Liver (tissue), 9 donors: ENCODE results near the gene PHF23. TPM values are rescaled to one million over a fixed set of nuclear protein-coding genes. Genes with fewer than 3 reads are reported as not detected.
A peak's percentile ranks its signal among the peaks of the same experiment; 100 is the strongest.

Source experiments
- DNase-seq: peaks from one replicate; pipeline ENCODE4 v3.0.0-alpha.2; 2017; ENCODE audit warnings: low spot score
- H3K27ac ChIP-seq, 2 donors: one replicate each; pipeline ENCODE4 v1.7.0; 2013; ENCODE audit warnings: inconsistent platforms in 2 of 2, low read length in 2 of 2, control low read depth in 1 of 2, low read depth in 1 of 2, mild to moderate bottlenecking in 1 of 2
- H3K27me3 ChIP-seq, 4 donors: one replicate each; pipeline versions ENCODE4 v1.6.1 to v1.7.0; 2013; ENCODE audit warnings: low read length in 3 of 4, inconsistent platforms in 1 of 4, mild to moderate bottlenecking in 1 of 4, moderate library complexity in 1 of 4; ENCODE audit not compliant: control insufficient read depth in 4 of 4, insufficient read depth in 4 of 4
- H3K36me3 ChIP-seq, 4 donors: one replicate each; pipeline versions ENCODE4 v1.6.1 to v1.7.0; 2013; ENCODE audit warnings: low read length in 3 of 4, mild to moderate bottlenecking in 3 of 4, low read depth in 1 of 4, moderate library complexity in 1 of 4; ENCODE audit not compliant: control insufficient read depth in 4 of 4, insufficient read depth in 3 of 4
- H3K4me1 ChIP-seq, 4 donors: one replicate each; pipeline versions ENCODE4 v1.6.1 to v1.7.0; 2013; ENCODE audit warnings: low read length in 3 of 4, mild to moderate bottlenecking in 3 of 4, moderate library complexity in 1 of 4; ENCODE audit not compliant: control insufficient read depth in 4 of 4, insufficient read depth in 4 of 4
- H3K4me3 ChIP-seq, 3 donors: one replicate each; pipeline versions ENCODE4 v1.6.1 to v1.7.0; 2013; ENCODE audit warnings: low read length in 3 of 3, control low read depth in 1 of 3, low read depth in 1 of 3, mild to moderate bottlenecking in 1 of 3
- H3K9ac ChIP-seq, 2 donors: one replicate each; pipeline ENCODE4 v1.7.0; 2013; ENCODE audit warnings: low read length in 2 of 2, mild to moderate bottlenecking in 2 of 2, moderate library complexity in 2 of 2, control low read depth in 1 of 2, low read depth in 1 of 2
- H3K9me3 ChIP-seq, 4 donors: one replicate each; pipeline versions ENCODE4 v1.6.1 to v1.7.0; 2013; ENCODE audit warnings: low read length in 3 of 4; ENCODE audit not compliant: control insufficient read depth in 4 of 4
- ATF3 ChIP-seq: IDR thresholded peaks from 2 replicates; pipeline ENCODE4 v1.6.1; 2016; ENCODE audit warnings: antibody characterized with exemption
- CTCF ChIP-seq: fragments of 150-350 bp; IDR thresholded peaks from 2 replicates; pipeline ENCODE4 v1.5.1; 2017; ENCODE audit warnings: improper control_type of control experiment, low read depth, low read length; ENCODE audit not compliant: missing input control
- EGR1 ChIP-seq, 2 donors: IDR thresholded peaks; 2 replicates each; pipeline ENCODE4 v1.6.1; 2016 to 2018; ENCODE audit warnings: antibody characterized with exemption in 2 of 2, low read depth in 2 of 2
- FOXA1 ChIP-seq: IDR thresholded peaks from 2 replicates; pipeline ENCODE4 v1.6.1; 2016; ENCODE audit warnings: antibody characterized with exemption
- FOXA2 ChIP-seq: IDR thresholded peaks from 2 replicates; pipeline ENCODE4 v1.6.1; 2016; ENCODE audit warnings: antibody characterized with exemption
- GABPA ChIP-seq, 2 donors: IDR thresholded peaks in 1 of 2; conservative IDR thresholded peaks in 1 of 2; 2 replicates each; pipeline ENCODE4 v1.6.1; 2016; ENCODE audit warnings: antibody characterized with exemption in 2 of 2, mild to moderate bottlenecking in 1 of 2, moderate library complexity in 1 of 2
- HNF4A ChIP-seq, 2 donors: conservative IDR thresholded peaks; 2 replicates each; pipeline ENCODE4 v1.6.1; 2016; ENCODE audit warnings: antibody characterized with exemption in 2 of 2, mild to moderate bottlenecking in 2 of 2
- HNF4G ChIP-seq: IDR thresholded peaks from 2 replicates; pipeline ENCODE4 v1.6.1; 2016; ENCODE audit warnings: antibody characterized with exemption
- JUND ChIP-seq, 2 donors: IDR thresholded peaks; 2 replicates each; pipeline ENCODE4 v1.6.1; 2016; ENCODE audit warnings: antibody characterized with exemption in 2 of 2
- MAX ChIP-seq: IDR thresholded peaks from 2 replicates; pipeline ENCODE4 v1.6.1; 2016; ENCODE audit warnings: antibody characterized with exemption
- NR2F2 ChIP-seq: IDR thresholded peaks from 2 replicates; pipeline ENCODE4 v1.6.1; 2016; ENCODE audit warnings: antibody characterized with exemption
- RAD21 ChIP-seq, 2 donors: IDR thresholded peaks; 2 replicates each; pipeline ENCODE4 v1.6.1; 2016; ENCODE audit warnings: antibody characterized with exemption in 2 of 2, mild to moderate bottlenecking in 2 of 2
- REST ChIP-seq: IDR thresholded peaks from 2 replicates; pipeline ENCODE4 v1.6.1; 2016; ENCODE audit warnings: antibody characterized with exemption, mild to moderate bottlenecking
- RXRA ChIP-seq, 2 donors: IDR thresholded peaks; 2 replicates each; pipeline ENCODE4 v1.6.1; 2017 to 2018; ENCODE audit warnings: antibody characterized with exemption in 2 of 2, mild to moderate bottlenecking in 1 of 2
- SP1 ChIP-seq: IDR thresholded peaks from 2 replicates; pipeline ENCODE4 v1.6.1; 2018; ENCODE audit warnings: antibody characterized with exemption, mild to moderate bottlenecking
- TAF1 ChIP-seq: conservative IDR thresholded peaks from 2 replicates; pipeline ENCODE4 v1.6.1; 2016; ENCODE audit warnings: antibody characterized with exemption, mild to moderate bottlenecking
- YY1 ChIP-seq: IDR thresholded peaks from 2 replicates; pipeline ENCODE4 v1.6.1; 2016; ENCODE audit warnings: antibody characterized with exemption, mild to moderate bottlenecking
- ZBTB33 ChIP-seq: IDR thresholded peaks from 2 replicates; pipeline ENCODE4 v1.6.1; 2016; ENCODE audit warnings: antibody characterized with exemption
- WGBS: extraction: QIAGEN DNeasy Blood & Tissue Kit; methylation state at CpG from one replicate; pipeline ENCODE4 v1.1.7; 2013; 5-methylcytosine and 5-hydroxymethylcytosine counted together
- polyA plus RNA-seq, 2 donors: library from polyadenylated mRNA; stranded (reverse) in 1 of 2; unstranded in 1 of 2; fragments of 200-250 nt in 1 of 2; fragments of >200 nt in 1 of 2; fragmentation: Nextera tagmentation in 1 of 2; extraction: Ambion mirVana in 1 of 2; gene quantifications; one replicate each; pipeline versions ENCODE4 v1.2.1 to v1.2.3, GENCODE V29; 2013 to 2015
- total RNA-seq, 2 donors: library from RNA; depleted of rRNA; stranded (reverse); fragments of >200 nt; gene quantifications; one replicate each; pipeline ENCODE4 v1.2.3, GENCODE V29; 2014
- donor health status: healthy.
- donor health status: healthy.
- donor health status: healthy.
- donor health status: healthy.
- donor health status: healthy.

Gene PHF23
- total and polyA plus RNA-seq, 4 donors = 14.0 to 18.3 (median 15.2) TPM

- peak; percentile 82 for DNase-seq
- no peak for TF ChIP-seq EGR1 (IDR thresholded peaks at IDR 0.05; ENCODE audit: low read depth in 2 of 2)
- no peak for TF ChIP-seq ZBTB33
- TF ChIP-seq SP1 = peak; percentile 50
- no peak for TF ChIP-seq GABPA (IDR thresholded peaks at IDR 0.05 in 1 of 2, conservative IDR thresholded peaks at IDR 0.05 in 1 of 2)
- no peak for TF ChIP-seq ATF3
- Histone ChIP-seq H3K9me3 (no peaks in the 10 kb centered on the region), H3K36me3 (no peaks in the 10 kb centered on the region), H3K9ac (peak overlapping the region in 1 of 2 donors; percentile 38), H3K27ac (peak overlapping the region in 1 of 2 donors; percentile 49), H3K4me3 (peak overlapping the region; percentile 45 to 58 (median 48)), H3K4me1 (peaks cover 0 to 2% (median 0%) of the 10 kb centered on the region in 4 donors), H3K27me3 (no peaks in the 10 kb centered on the region)
- 7% methylated on average over 34 of the region's 34 CpGs for WGBS
Measured at GRCh38 chr17:7204828-7205461, 34.3 kb downstream of the PHF23 start.

- no peak overlapping the region for H3K27ac ChIP-seq
- H3K4me3 ChIP-seq = no peak overlapping the region
- H3K4me1 ChIP-seq = peaks cover 0 to 2% (median 0%) of the 10 kb centered on the region in 4 donors
- H3K27me3 ChIP-seq = no peaks in the 10 kb centered on the region
- H3K36me3 ChIP-seq = no peaks in the 10 kb centered on the region
- no peak overlapping the region for H3K9ac ChIP-seq
- TF ChIP-seq FOXA2 = no peak
- TF ChIP-seq JUND (IDR thresholded peaks at IDR 0.05) = no peak
- no peak for TF ChIP-seq RAD21 (IDR thresholded peaks at IDR 0.05)
- no peak for TF ChIP-seq CTCF
- no peak for TF ChIP-seq EGR1 (IDR thresholded peaks at IDR 0.05; ENCODE audit: low read depth in 2 of 2)
- TF ChIP-seq HNF4G = no peak
- TF ChIP-seq GABPA (IDR thresholded peaks at IDR 0.05 in 1 of 2, conservative IDR thresholded peaks at IDR 0.05 in 1 of 2) = no peak
- no peak for TF ChIP-seq YY1
- TF ChIP-seq MAX = no peak
- TF ChIP-seq REST = no peak
- TF ChIP-seq RXRA (IDR thresholded peaks at IDR 0.05) = no peak
- no peak for TF ChIP-seq HNF4A (conservative IDR thresholded peaks at IDR 0.05)
- TF ChIP-seq FOXA1 = no peak
- TF ChIP-seq SP1 = no peak
- TF ChIP-seq ATF3 = no peak
- no peak for TF ChIP-seq ZBTB33
- TF ChIP-seq NR2F2 = no peak
- no peak for TF ChIP-seq TAF1
- DNase-seq = no peak
- no peaks in the 10 kb centered on the region for H3K9me3 ChIP-seq
- WGBS = 87% methylated on average over 15 of the region's 15 CpGs
Measured at GRCh38 chr17:7204336-7204735, 34.9 kb downstream of the PHF23 start.
